Measurements from ENCODE around the gene ADGRG6. TPM values are rescaled to one million over a fixed set of nuclear protein-coding genes. Genes with fewer than 3 reads are reported as not detected.

The ADGRG6 gene
- total RNA-seq, 2 donors from 2014 or later = 7.5 to 38.6 TPM

GRCh38 chr6:142404751-142405150 is 102.9 kb downstream of the ADGRG6 start:
- H3K27ac ChIP-seq = no peak overlapping the region
- no peak for ATAC-seq
- H3K4me3 ChIP-seq = no peak overlapping the region
- WGBS, 2 donors = 86 to 95% methylated on average over 3 of the region's 3 CpGs
- H3K27me3 ChIP-seq = no peaks in the 10 kb centered on the region
- peaks cover 6% of the 10 kb centered on the region for H3K4me1 ChIP-seq
- no peak for DNase-seq
- no peaks in the 10 kb centered on the region for H3K36me3 ChIP-seq (replicated peaks in 1 of 2; ENCODE audit: insufficient read depth in 1 of 2, low read depth in 2 of 2)
- intact Hi-C loops (cut with DNase I) = no loop called here
- no peak for TF ChIP-seq CTCF (IDR thresholded peaks at IDR 0.05)
- no peak for TF ChIP-seq POLR2A (IDR thresholded peaks at IDR 0.05)
- no peaks in the 10 kb centered on the region for H3K9me3 ChIP-seq

GRCh38 chr6:142406131-142406530 is 104.3 kb downstream of the ADGRG6 start:
- intact Hi-C loops (cut with DNase I) = no loop called here
- H3K4me1 ChIP-seq = peaks cover 6% of the 10 kb centered on the region
- no peak overlapping the region for H3K27ac ChIP-seq
- no peaks in the 10 kb centered on the region for H3K9me3 ChIP-seq
- no peaks in the 10 kb centered on the region for H3K36me3 ChIP-seq (replicated peaks in 1 of 2; ENCODE audit: insufficient read depth in 1 of 2, low read depth in 2 of 2)
- H3K27me3 ChIP-seq = no peaks in the 10 kb centered on the region
- no peak overlapping the region for H3K4me3 ChIP-seq
- ATAC-seq = peak; percentile 88
- peak; percentile 39 to 62 (median 55) for DNase-seq
- 13 to 17% methylated on average over 3 of the region's 3 CpGs for WGBS, 2 donors
- TF ChIP-seq POLR2A (IDR thresholded peaks at IDR 0.05) (no peak), CTCF (IDR thresholded peaks at IDR 0.05) (no peak)

- no peaks in the 10 kb centered on the region for H3K36me3 ChIP-seq (replicated peaks in 1 of 2; ENCODE audit: insufficient read depth in 1 of 2, low read depth in 2 of 2)
- no peak overlapping the region for H3K27ac ChIP-seq
- H3K27me3 ChIP-seq = no peaks in the 10 kb centered on the region
- H3K4me3 ChIP-seq = no peak overlapping the region
- DNase-seq (no peak), ATAC-seq (no peak)
- H3K9me3 ChIP-seq = no peaks in the 10 kb centered on the region
- H3K4me1 ChIP-seq = peaks cover 6% of the 10 kb centered on the region
- TF ChIP-seq CTCF (IDR thresholded peaks at IDR 0.05) (no peak), POLR2A (IDR thresholded peaks at IDR 0.05) (no peak)
- intact Hi-C loops (cut with DNase I) = no loop called here
- WGBS, 2 donors = 75 to 76% methylated on average over 3 of the region's 3 CpGs
Observed at GRCh38 chr6:142407685-142408273, 106.0 kb downstream of the ADGRG6 start.

- intact Hi-C loops (cut with DNase I) = no loop called here
- peaks cover 6% of the 10 kb centered on the region for H3K4me1 ChIP-seq
- no peaks in the 10 kb centered on the region for H3K9me3 ChIP-seq
- no peak for ATAC-seq
- no peaks in the 10 kb centered on the region for H3K27me3 ChIP-seq
- TF ChIP-seq POLR2A (IDR thresholded peaks at IDR 0.05) (no peak), CTCF (IDR thresholded peaks at IDR 0.05) (no peak)
- no peak overlapping the region for H3K27ac ChIP-seq
- no peak for DNase-seq
- H3K4me3 ChIP-seq = no peak overlapping the region
- no peaks in the 10 kb centered on the region for H3K36me3 ChIP-seq (replicated peaks in 1 of 2; ENCODE audit: insufficient read depth in 1 of 2, low read depth in 2 of 2)
Observed at GRCh38 chr6:142408409-142408808, 106.6 kb downstream of the ADGRG6 start.

- no peaks in the 10 kb centered on the region for H3K9me3 ChIP-seq
- no peak for ATAC-seq
- no peak overlapping the region for H3K4me3 ChIP-seq
- no peak overlapping the region for H3K27ac ChIP-seq
- no peak for DNase-seq
- no peaks in the 10 kb centered on the region for H3K27me3 ChIP-seq
- no peak for TF ChIP-seq POLR2A (IDR thresholded peaks at IDR 0.05)
- TF ChIP-seq CTCF (IDR thresholded peaks at IDR 0.05) = no peak
- no peaks in the 10 kb centered on the region for H3K36me3 ChIP-seq (replicated peaks in 1 of 2; ENCODE audit: insufficient read depth in 1 of 2, low read depth in 2 of 2)
- peaks cover 6% of the 10 kb centered on the region for H3K4me1 ChIP-seq
- 68 to 74% methylated on average over 1 of the region's 1 CpG for WGBS, 2 donors
- intact Hi-C loops (cut with DNase I) = no loop called here
Observed at GRCh38 chr6:142409794-142410193, 108.0 kb downstream of the ADGRG6 start.

All from body of pancreas (tissue), 4 donors.